ENCODE results near the gene GRPEL2.
"Not testable (repeated sequence)": the region's sequence is repeated elsewhere in the genome, so short reads cannot be mapped to it uniquely, and the experiment has no call there.

Gene GRPEL2

DNA sequence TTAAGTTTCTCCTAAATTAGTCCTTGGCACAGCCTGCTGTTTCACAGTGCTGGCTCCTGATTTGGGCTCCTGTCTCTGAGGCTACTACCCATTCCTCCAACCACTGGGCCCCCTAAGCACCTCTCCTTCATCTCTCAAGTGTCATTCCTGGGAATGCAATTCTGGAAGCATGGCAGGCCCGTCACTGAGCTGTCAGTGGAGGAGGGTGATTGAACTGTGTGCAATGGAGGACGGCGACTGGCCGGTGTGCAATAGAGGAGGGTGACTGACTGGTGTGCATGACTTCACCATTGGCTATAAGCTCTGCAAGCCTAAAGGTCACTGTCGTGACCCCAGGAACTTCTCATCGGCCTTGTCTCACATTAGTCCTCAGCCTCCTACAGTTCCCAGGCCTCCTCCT, 46.2 kb downstream of the GRPEL2 start:
- DNase-seq (ENCODE audit: low read depth), result no peak
- no peak for TF ChIP-seq MYC (IDR thresholded peaks at IDR 0.05; ENCODE audit: low read depth, low read length)
- TF ChIP-seq, protein P1, sequence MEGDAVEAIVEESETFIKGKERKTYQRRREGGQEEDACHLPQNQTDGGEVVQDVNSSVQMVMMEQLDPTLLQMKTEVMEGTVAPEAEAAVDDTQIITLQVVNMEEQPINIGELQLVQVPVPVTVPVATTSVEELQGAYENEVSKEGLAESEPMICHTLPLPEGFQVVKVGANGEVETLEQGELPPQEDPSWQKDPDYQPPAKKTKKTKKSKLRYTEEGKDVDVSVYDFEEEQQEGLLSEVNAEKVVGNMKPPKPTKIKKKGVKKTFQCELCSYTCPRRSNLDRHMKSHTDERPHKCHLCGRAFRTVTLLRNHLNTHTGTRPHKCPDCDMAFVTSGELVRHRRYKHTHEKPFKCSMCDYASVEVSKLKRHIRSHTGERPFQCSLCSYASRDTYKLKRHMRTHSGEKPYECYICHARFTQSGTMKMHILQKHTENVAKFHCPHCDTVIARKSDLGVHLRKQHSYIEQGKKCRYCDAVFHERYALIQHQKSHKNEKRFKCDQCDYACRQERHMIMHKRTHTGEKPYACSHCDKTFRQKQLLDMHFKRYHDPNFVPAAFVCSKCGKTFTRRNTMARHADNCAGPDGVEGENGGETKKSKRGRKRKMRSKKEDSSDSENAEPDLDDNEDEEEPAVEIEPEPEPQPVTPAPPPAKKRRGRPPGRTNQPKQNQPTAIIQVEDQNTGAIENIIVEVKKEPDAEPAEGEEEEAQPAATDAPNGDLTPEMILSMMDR (IDR thresholded peaks at IDR 0.05; ENCODE audit: low read depth, low read length), result no peak
- TF ChIP-seq POLR2A (IDR thresholded peaks at IDR 0.05; ENCODE audit: extremely low read depth, insufficient read length), result no peak
- TF ChIP-seq, protein P2, sequence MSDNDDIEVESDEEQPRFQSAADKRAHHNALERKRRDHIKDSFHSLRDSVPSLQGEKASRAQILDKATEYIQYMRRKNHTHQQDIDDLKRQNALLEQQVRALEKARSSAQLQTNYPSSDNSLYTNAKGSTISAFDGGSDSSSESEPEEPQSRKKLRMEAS (IDR thresholded peaks at IDR 0.05; ENCODE audit: low read depth, low read length), result no peak
- H3K4me3 ChIP-seq (ENCODE audit: low read depth, low read length), result no peak overlapping the region

- no peak overlapping the region for H3K4me3 ChIP-seq (ENCODE audit: low read depth, low read length)
- TF ChIP-seq, protein P1 (IDR thresholded peaks at IDR 0.05; ENCODE audit: low read depth, low read length), result no peak
- no peak for TF ChIP-seq POLR2A (IDR thresholded peaks at IDR 0.05; ENCODE audit: extremely low read depth, insufficient read length)
- TF ChIP-seq, protein P2 (IDR thresholded peaks at IDR 0.05; ENCODE audit: low read depth, low read length), result no peak
- TF ChIP-seq MYC (IDR thresholded peaks at IDR 0.05; ENCODE audit: low read depth, low read length), result no peak
- DNase-seq (ENCODE audit: low read depth), result peak; percentile 19
Measured at GRCh38 chr5:149392718-149393117, 47.4 kb downstream of the GRPEL2 start.

DNA sequence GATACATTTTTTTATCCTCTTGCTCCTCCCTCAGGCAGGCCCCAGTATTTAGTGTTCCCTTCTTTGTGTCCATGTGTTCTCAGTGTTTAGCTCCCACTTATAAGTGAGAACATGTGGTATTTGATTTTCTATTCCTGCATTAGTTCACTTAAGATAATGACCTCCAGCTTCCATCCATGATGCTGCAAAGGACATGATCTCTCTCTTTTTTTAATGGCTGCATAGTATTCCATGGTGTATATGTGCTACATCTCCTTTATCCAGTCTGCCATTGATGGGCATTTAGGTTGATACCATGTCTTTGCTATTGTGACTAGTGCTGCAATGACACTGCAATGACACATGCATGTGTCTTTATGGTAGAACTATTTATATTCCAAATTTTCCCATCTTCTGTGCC, 49.7 kb downstream of the GRPEL2 start:
- DNase-seq (ENCODE audit: low read depth); H3K4me3 ChIP-seq (ENCODE audit: low read depth, low read length): not testable (repeated sequence)

DNA sequence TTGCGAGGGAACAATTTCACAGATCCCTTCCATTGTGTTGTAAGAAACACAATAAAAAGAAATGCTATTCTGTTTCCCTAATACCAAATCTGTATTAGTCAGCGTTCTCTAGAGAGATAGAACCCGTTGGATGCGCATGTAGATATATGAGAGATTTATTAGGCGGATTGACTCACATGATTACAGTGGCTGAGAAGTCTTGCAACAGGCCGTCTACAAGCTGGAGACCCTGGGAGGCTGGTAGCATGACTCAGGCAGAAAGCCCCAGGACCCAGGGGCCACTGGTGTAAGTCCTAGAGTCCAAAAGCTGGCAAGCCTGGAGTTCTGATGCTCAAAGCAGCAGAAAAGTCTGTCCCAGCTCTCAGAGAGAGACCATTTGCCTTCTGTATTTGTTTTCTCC, 52.2 kb downstream of the GRPEL2 start:
- DNase-seq (ENCODE audit: low read depth), result peak; percentile 67
- TF ChIP-seq MYC (IDR thresholded peaks at IDR 0.05; ENCODE audit: low read depth, low read length) (no peak), POLR2A (IDR thresholded peaks at IDR 0.05; ENCODE audit: extremely low read depth, insufficient read length) (no peak)
- TF ChIP-seq, protein P1 (IDR thresholded peaks at IDR 0.05; ENCODE audit: low read depth, low read length), result no peak
- TF ChIP-seq, protein P2 (IDR thresholded peaks at IDR 0.05; ENCODE audit: low read depth, low read length), result no peak
- H3K4me3 ChIP-seq (ENCODE audit: low read depth, low read length), result no peak overlapping the region

DNA sequence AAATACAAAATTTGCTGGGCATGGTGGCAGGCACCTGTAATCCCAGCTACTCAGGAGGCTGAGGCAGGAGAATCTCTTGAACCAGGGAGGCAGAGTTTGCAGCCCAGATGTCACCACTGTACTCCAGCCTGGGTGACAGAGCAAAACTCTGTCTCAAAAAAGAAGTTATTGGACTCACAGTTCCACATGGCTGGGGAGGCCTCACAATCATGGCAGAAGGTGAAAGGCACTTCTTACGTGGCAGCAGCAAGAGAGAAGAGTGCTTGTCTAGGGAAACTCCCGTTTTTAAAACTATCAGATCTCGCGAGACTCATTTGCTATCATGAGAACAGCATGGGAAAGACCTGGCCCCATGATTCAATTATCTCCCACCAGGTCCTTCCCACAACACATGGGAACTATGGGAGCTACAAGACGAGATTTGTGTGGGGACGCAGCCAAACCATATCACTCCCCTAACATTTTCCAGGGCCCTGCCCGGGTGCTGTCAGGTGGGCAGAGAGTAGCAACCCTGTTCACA, 53.5 kb downstream of the GRPEL2 start:
- not testable (repeated sequence) for H3K4me3 ChIP-seq (ENCODE audit: low read depth, low read length); DNase-seq (ENCODE audit: low read depth)

- TF ChIP-seq POLR2A (IDR thresholded peaks at IDR 0.05; ENCODE audit: extremely low read depth, insufficient read length), result no peak
- H3K4me3 ChIP-seq (ENCODE audit: low read depth, low read length), result no peak overlapping the region
- no peak for DNase-seq (ENCODE audit: low read depth)
Measured at GRCh38 chr5:149399775-149400174, 54.5 kb downstream of the GRPEL2 start.

DNA sequence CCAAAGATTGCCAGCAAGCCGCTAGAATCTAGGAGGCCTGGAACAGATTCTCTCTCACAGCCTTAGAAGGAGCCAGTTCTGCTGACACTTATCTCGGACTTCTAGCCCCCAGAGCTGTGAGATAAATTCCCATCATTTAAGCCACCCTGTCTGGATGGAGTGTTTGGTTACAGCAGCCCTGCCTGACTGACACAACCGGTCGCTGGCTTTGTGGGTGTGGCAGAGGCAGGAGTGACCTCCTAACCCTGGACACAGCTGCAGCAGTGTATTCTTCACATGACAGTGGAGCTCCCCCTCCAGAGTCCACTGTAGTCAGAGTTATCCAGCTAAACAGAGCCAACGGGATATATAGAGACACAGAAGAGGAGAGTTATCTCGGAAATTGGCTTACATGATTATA, 55.0 kb downstream of the GRPEL2 start:
- DNase-seq (ENCODE audit: low read depth), result no peak
- TF ChIP-seq, protein P2 (IDR thresholded peaks at IDR 0.05; ENCODE audit: low read depth, low read length), result no peak
- TF ChIP-seq MYC (IDR thresholded peaks at IDR 0.05; ENCODE audit: low read depth, low read length) (no peak), POLR2A (IDR thresholded peaks at IDR 0.05; ENCODE audit: extremely low read depth, insufficient read length) (no peak)
- TF ChIP-seq, protein P1 (IDR thresholded peaks at IDR 0.05; ENCODE audit: low read depth, low read length), result no peak
- H3K4me3 ChIP-seq (ENCODE audit: low read depth, low read length), result no peak overlapping the region

Measured in NB4 (cell line).